ENCODE data around the gene PNMA8C. TPM values are rescaled to one million over a fixed set of nuclear protein-coding genes. Genes with fewer than 3 reads are reported as not detected.
A peak's percentile ranks its signal among the peaks of the same experiment; 100 is the strongest.

Gene PNMA8C
- polyA plus RNA-seq, 1 donor (not counting 4 experiments of a cell fraction or from before 2014, with no cell fraction given) = not detected

DNA sequence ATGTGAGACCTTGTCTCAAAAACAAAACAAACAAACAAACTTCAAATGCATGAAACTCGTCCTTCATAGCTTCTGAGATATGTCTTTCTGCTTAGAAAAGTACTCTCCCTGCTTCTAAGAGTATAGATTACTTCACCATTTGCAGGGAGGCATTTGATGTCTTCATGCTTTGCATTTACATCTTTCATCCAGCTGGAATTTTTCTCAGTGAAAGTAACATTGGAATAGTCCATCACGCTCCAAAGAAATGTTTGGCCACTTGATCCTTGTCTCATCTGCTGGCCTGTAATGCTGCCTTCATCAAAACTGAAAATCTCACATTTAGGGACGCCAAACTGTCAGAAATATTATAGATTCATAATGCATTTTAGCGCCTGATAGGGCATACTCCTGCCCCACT lies 23.4 kb upstream of the PNMA8C start:
- no peaks in the 10 kb centered on the region for H3K27me3 ChIP-seq (ENCODE audit: control insufficient read depth, extremely low read depth, insufficient read depth, low read length)
- TF ChIP-seq EZH2 (IDR thresholded peaks at IDR 0.05; ENCODE audit: low read length) = no peak
- TF ChIP-seq, protein P1, sequence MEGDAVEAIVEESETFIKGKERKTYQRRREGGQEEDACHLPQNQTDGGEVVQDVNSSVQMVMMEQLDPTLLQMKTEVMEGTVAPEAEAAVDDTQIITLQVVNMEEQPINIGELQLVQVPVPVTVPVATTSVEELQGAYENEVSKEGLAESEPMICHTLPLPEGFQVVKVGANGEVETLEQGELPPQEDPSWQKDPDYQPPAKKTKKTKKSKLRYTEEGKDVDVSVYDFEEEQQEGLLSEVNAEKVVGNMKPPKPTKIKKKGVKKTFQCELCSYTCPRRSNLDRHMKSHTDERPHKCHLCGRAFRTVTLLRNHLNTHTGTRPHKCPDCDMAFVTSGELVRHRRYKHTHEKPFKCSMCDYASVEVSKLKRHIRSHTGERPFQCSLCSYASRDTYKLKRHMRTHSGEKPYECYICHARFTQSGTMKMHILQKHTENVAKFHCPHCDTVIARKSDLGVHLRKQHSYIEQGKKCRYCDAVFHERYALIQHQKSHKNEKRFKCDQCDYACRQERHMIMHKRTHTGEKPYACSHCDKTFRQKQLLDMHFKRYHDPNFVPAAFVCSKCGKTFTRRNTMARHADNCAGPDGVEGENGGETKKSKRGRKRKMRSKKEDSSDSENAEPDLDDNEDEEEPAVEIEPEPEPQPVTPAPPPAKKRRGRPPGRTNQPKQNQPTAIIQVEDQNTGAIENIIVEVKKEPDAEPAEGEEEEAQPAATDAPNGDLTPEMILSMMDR (optimal IDR thresholded peaks at IDR 0.05 in 1 of 3, IDR thresholded peaks at IDR 0.05 in 1 of 3, conservative IDR thresholded peaks at IDR 0.05 in 1 of 3; ENCODE audit: extremely low read depth in 1 of 3, insufficient read depth in 2 of 3, low read length in 3 of 3) = no peak
- no peaks in the 10 kb centered on the region for H4K20me1 ChIP-seq (ENCODE audit: control insufficient read depth, extremely low read depth, insufficient read depth, low read length)
- H3K9me3 ChIP-seq (ENCODE audit: control insufficient read depth, low read depth, low read length) = no peaks in the 10 kb centered on the region
- H3K4me2 ChIP-seq (ENCODE audit: control insufficient read depth, extremely low read depth, insufficient read depth, low read depth, low read length) = no peak overlapping the region
- no peak for DNase-seq (ENCODE audit: low read depth, low spot score)
- H3K27ac ChIP-seq (ENCODE audit: control insufficient read depth, insufficient read depth, low read length) = peak overlapping the region; percentile 55
- dilution Hi-C loops (cut with MboI; ENCODE audit: extremely low pct_ligation_motif_present, low sequenced_read_pairs) = no loop called here
- no peaks in the 10 kb centered on the region for H3K9me1 ChIP-seq (ENCODE audit: control insufficient read depth, extremely low read depth, insufficient read depth, low read length)
- H3K36me3 ChIP-seq (ENCODE audit: control insufficient read depth in 2 of 2, extremely low read depth in 1 of 2, insufficient read depth in 2 of 2, low read length in 2 of 2) = no peaks in the 10 kb centered on the region
- H3K4me3 ChIP-seq (ENCODE audit: control insufficient read depth in 2 of 3, extremely low read depth in 1 of 3, insufficient read depth in 2 of 3, low read depth in 1 of 3, low read length in 3 of 3) = no peak overlapping the region
- H3K79me2 ChIP-seq (ENCODE audit: control insufficient read depth, insufficient read depth, low read length) = no peaks in the 10 kb centered on the region
- no peak overlapping the region for H2AFZ ChIP-seq (ENCODE audit: control insufficient read depth, low read length)
- peaks cover 28% of the 10 kb centered on the region for H3K4me1 ChIP-seq (ENCODE audit: control insufficient read depth, extremely low read depth, insufficient read depth, low read length)
- FAIRE-seq = peak; percentile 13
- no peak overlapping the region for H3K9ac ChIP-seq (ENCODE audit: control insufficient read depth, extremely low read depth, insufficient read depth, low read length)

DNA sequence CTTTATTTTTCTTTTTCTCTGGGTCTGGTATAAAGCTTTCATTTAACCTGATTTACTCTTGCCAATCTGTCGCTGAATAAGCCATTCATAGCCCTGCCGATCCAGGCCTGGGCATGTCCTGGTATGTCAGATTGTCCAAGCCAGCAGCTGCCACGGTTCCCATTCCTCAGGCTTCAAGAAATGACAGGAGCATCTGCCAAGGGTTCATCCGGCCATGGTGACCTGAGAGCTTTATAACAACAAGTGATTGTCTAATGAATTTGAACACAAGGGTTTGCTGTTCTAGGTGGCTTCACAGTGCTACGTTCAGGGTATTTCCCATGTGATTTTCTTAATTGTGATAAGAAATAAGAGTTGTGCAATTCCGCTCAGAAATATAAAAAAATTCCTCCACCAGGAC lies 22.6 kb upstream of the PNMA8C start:
- TF ChIP-seq, protein P1 (optimal IDR thresholded peaks at IDR 0.05 in 1 of 3, IDR thresholded peaks at IDR 0.05 in 1 of 3, conservative IDR thresholded peaks at IDR 0.05 in 1 of 3; ENCODE audit: extremely low read depth in 1 of 3, insufficient read depth in 2 of 3, low read length in 3 of 3) = no peak
- no peak for TF ChIP-seq EZH2 (IDR thresholded peaks at IDR 0.05; ENCODE audit: low read length)
- no peaks in the 10 kb centered on the region for H4K20me1 ChIP-seq (ENCODE audit: control insufficient read depth, extremely low read depth, insufficient read depth, low read length)
- H3K79me2 ChIP-seq (ENCODE audit: control insufficient read depth, insufficient read depth, low read length) = no peaks in the 10 kb centered on the region
- FAIRE-seq = peak; percentile 93
- no peaks in the 10 kb centered on the region for H3K36me3 ChIP-seq (ENCODE audit: control insufficient read depth in 2 of 2, extremely low read depth in 1 of 2, insufficient read depth in 2 of 2, low read length in 2 of 2)
- peak; percentile 50 for DNase-seq (ENCODE audit: low read depth, low spot score)
- no peaks in the 10 kb centered on the region for H3K9me1 ChIP-seq (ENCODE audit: control insufficient read depth, extremely low read depth, insufficient read depth, low read length)
- no peaks in the 10 kb centered on the region for H3K27me3 ChIP-seq (ENCODE audit: control insufficient read depth, extremely low read depth, insufficient read depth, low read length)
- peak overlapping the region; percentile 43 for H2AFZ ChIP-seq (ENCODE audit: control insufficient read depth, low read length)
- H3K4me3 ChIP-seq (ENCODE audit: control insufficient read depth in 2 of 3, extremely low read depth in 1 of 3, insufficient read depth in 2 of 3, low read depth in 1 of 3, low read length in 3 of 3) = peak overlapping the region in 1 of 3 experiments; percentile 26
- peak overlapping the region; percentile 55 for H3K27ac ChIP-seq (ENCODE audit: control insufficient read depth, insufficient read depth, low read length)
- no peak overlapping the region for H3K9ac ChIP-seq (ENCODE audit: control insufficient read depth, extremely low read depth, insufficient read depth, low read length)
- H3K4me2 ChIP-seq (ENCODE audit: control insufficient read depth, extremely low read depth, insufficient read depth, low read depth, low read length) = peak overlapping the region; percentile 82
- H3K4me1 ChIP-seq (ENCODE audit: control insufficient read depth, extremely low read depth, insufficient read depth, low read length) = peaks cover 28% of the 10 kb centered on the region
- no peaks in the 10 kb centered on the region for H3K9me3 ChIP-seq (ENCODE audit: control insufficient read depth, low read depth, low read length)
- dilution Hi-C loops (cut with MboI; ENCODE audit: extremely low pct_ligation_motif_present, low sequenced_read_pairs) = no loop called here
